ENCODE measurements around the gene GABARAPL2. TPM values are rescaled to one million over a fixed set of nuclear protein-coding genes. Genes with fewer than 3 reads are reported as not detected.
"Not testable (repeated sequence)": the region's sequence is repeated elsewhere in the genome, so short reads cannot be mapped to it uniquely, and the experiment has no call there.

The GABARAPL2 gene
- total RNA-seq, 1 donor from 2014 or later, result 69.2 TPM

DNA sequence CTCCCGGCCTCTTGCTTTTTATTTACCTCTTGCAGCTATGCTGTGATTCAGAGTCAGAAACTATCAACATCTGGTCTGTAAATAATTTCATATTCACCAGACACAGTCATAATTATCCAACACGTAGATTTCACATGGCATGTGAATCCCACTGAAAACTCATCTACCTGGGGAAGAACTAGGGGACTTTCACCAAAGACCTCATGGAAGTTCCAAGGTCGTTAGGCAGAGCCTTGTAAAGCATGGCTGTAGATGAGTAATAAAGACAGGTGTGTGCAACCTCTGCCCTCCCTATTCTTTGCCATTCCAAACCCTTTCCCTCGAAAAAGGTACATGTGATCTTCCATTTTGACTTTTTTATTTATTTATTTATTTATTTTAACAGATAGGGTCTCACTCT is 28.4 kb upstream of the GABARAPL2 start:
- Mint-ChIP-seq H3K27me3 (ENCODE audit: low read depth) (peaks cover 1% of the 10 kb centered on the region), H3K4me3 (ENCODE audit: low read depth) (no peak overlapping the region), H3K36me3 (ENCODE audit: low read depth) (no peaks in the 10 kb centered on the region), H3K9me3 (no peaks in the 10 kb centered on the region), H3K27ac (no peak overlapping the region), H3K4me1 (ENCODE audit: low read depth) (peaks cover 2% of the 10 kb centered on the region)
- intact Hi-C loops (cut with micrococcal nuclease), result no loop called here
- no peak for DNase-seq (ENCODE audit: low spot score)

DNA sequence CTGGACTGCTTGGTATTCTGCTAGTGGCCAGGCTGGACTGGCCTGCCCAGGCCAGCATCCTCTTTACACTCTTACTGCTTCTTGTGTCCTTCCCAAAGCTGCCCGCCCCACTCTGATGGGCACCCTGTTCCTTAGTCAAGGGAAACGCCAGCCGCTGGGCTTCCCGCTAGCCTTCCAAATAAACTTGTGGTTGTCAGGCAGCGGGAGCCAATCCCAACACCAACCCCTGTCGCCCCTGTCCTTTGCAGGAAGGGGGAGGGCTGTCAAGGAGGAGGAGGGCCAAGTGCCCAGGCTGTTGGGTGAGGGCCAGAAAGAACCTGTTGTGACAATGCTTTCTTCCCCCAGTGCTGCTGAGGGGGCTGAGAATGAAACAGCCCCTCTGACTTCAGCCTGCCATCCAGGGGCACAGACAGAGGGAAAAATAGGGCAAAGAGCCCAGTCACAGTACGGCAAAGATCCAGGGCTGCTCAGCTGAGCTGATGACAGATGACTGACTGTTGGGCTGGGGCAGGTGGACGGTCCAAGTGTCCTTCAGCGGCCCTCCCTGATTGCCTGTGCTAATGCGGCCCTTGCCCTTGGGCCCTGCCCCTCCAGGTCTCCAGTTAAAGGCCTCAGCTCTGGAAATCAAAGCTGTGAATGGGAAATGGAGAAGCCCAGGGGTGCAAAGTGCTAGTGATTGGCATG is 27.2 kb upstream of the GABARAPL2 start:
- H3K36me3 Mint-ChIP-seq (ENCODE audit: low read depth); H3K9me3 Mint-ChIP-seq; H3K4me3 Mint-ChIP-seq (ENCODE audit: low read depth); H3K4me1 Mint-ChIP-seq (ENCODE audit: low read depth); H3K27ac Mint-ChIP-seq; intact Hi-C loops (cut with micrococcal nuclease); H3K27me3 Mint-ChIP-seq (ENCODE audit: low read depth); DNase-seq (ENCODE audit: low spot score): not testable (repeated sequence)

DNA sequence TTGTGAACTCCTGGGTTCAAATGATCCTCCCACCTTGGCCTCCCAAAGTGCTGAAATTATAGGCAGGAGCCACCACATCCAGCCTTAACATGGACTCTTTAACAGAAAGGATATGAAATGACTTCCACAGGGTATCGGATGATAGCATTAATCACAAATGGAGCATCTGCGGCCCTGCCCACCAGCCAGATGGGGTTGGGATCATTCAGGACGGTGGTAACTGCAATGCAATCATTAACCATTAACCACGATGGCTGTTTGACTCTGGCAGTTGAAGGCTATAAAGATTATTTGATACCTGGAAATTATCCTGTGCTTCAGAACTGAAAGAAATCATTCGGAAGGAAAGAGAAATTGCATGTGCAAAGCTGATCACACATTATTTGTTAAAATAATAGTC is 24.9 kb upstream of the GABARAPL2 start:
- peaks cover 1% of the 10 kb centered on the region for H3K27me3 Mint-ChIP-seq (ENCODE audit: low read depth)
- DNase-seq (ENCODE audit: low spot score), result no peak
- H3K9me3 Mint-ChIP-seq, result no peaks in the 10 kb centered on the region
- H3K4me3 Mint-ChIP-seq (ENCODE audit: low read depth), result no peak overlapping the region
- H3K4me1 Mint-ChIP-seq (ENCODE audit: low read depth), result peaks cover 2% of the 10 kb centered on the region
- intact Hi-C loops (cut with micrococcal nuclease), result no loop called here
- no peaks in the 10 kb centered on the region for H3K36me3 Mint-ChIP-seq (ENCODE audit: low read depth)
- no peak overlapping the region for H3K27ac Mint-ChIP-seq

DNA sequence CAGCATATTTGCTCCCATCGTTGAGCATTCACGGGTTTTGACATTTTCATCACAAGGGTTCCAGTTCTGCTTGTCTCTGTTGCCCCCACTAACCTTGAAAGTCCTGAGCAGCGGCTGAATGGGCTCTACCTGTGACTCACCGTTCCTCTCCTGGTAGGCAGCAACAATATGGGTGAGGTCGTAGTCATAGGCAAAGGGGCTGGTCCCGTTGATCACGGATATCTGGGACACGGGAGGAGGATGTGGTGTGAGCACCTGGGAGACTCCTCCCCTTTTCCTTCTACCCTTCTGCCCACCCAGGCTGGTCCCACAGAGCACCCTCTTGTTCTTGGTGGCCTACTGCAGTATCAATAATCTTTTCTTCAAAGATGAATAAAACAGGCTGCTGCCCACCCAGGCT is 23.7 kb upstream of the GABARAPL2 start:
- H3K36me3 Mint-ChIP-seq (ENCODE audit: low read depth); DNase-seq (ENCODE audit: low spot score); H3K27me3 Mint-ChIP-seq (ENCODE audit: low read depth); H3K4me3 Mint-ChIP-seq (ENCODE audit: low read depth); H3K4me1 Mint-ChIP-seq (ENCODE audit: low read depth); H3K9me3 Mint-ChIP-seq; H3K27ac Mint-ChIP-seq; intact Hi-C loops (cut with micrococcal nuclease): not testable (repeated sequence)

DNA sequence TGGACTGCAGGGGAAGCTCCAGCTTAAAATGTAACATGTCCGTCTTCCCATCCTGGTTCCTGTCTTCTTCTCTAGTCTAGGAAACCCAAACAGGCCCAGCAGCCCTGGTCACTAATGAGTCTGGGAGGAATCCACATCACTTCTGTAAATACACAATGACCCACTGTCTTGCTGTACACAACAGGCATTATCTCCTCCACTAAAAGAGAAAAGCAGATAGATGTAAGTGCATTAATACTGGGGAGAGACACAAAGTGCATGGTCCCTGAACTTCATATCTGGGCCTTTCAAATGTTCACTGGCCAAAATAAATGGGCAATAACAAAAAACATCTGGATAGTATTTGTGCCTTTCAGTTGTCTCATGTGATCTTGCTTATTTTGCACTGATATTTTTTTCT is 20.3 kb upstream of the GABARAPL2 start:
- DNase-seq (ENCODE audit: low spot score); H3K36me3 Mint-ChIP-seq (ENCODE audit: low read depth); intact Hi-C loops (cut with micrococcal nuclease); H3K4me1 Mint-ChIP-seq (ENCODE audit: low read depth); H3K27ac Mint-ChIP-seq; H3K4me3 Mint-ChIP-seq (ENCODE audit: low read depth); H3K9me3 Mint-ChIP-seq; H3K27me3 Mint-ChIP-seq (ENCODE audit: low read depth): not testable (repeated sequence)

DNA sequence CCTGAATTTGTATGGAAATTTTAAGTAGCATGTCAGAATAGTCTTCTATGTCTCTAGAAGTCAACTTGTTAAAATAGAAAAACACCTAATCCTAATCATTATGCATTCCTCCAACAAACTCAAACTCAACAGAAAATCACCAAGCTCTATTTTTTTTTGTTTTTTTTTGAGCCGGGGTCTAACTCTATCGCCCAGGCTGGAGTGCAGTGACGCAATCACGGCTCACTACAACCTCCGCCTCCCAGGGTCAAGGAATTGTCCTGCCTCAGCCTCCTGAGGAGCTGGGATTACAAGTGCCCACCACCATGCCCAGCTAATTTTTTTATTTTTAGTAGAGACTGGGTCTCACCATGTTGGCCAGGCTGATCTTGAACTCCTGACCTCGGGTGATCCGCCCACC is 19.9 kb upstream of the GABARAPL2 start:
- peaks cover 5% of the 10 kb centered on the region for H3K27me3 Mint-ChIP-seq (ENCODE audit: low read depth)
- no peaks in the 10 kb centered on the region for H3K9me3 Mint-ChIP-seq
- no peaks in the 10 kb centered on the region for H3K4me1 Mint-ChIP-seq (ENCODE audit: low read depth)
- H3K4me3 Mint-ChIP-seq (ENCODE audit: low read depth), result no peak overlapping the region
- no peak for DNase-seq (ENCODE audit: low spot score)
- H3K36me3 Mint-ChIP-seq (ENCODE audit: low read depth), result no peaks in the 10 kb centered on the region
- intact Hi-C loops (cut with micrococcal nuclease), result no loop called here
- H3K27ac Mint-ChIP-seq, result no peak overlapping the region

DNA sequence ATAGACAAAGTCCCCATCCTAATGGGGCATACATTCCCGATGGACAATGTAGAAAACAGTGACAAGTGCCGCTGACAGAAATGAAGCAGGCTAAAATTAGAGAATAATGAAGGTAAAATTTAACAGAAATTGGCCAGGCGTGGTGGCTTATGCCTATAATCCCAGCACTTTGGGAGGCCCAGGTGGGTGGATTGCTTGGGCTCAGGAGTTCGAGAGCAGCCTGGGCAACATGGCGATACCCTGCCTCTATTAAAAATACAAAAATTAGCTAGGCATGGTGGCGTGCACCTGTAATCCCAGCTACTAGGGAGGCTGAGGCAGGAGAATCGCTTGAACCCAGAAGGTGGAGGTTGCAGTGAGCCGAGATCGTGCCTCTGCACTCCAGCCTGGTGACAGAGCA is 17.7 kb upstream of the GABARAPL2 start:
- H3K4me1 Mint-ChIP-seq (ENCODE audit: low read depth); H3K27ac Mint-ChIP-seq; intact Hi-C loops (cut with micrococcal nuclease); H3K4me3 Mint-ChIP-seq (ENCODE audit: low read depth); DNase-seq (ENCODE audit: low spot score); H3K36me3 Mint-ChIP-seq (ENCODE audit: low read depth); H3K9me3 Mint-ChIP-seq: not testable (repeated sequence)
- peaks cover 12% of the 10 kb centered on the region for H3K27me3 Mint-ChIP-seq (ENCODE audit: low read depth)

DNA sequence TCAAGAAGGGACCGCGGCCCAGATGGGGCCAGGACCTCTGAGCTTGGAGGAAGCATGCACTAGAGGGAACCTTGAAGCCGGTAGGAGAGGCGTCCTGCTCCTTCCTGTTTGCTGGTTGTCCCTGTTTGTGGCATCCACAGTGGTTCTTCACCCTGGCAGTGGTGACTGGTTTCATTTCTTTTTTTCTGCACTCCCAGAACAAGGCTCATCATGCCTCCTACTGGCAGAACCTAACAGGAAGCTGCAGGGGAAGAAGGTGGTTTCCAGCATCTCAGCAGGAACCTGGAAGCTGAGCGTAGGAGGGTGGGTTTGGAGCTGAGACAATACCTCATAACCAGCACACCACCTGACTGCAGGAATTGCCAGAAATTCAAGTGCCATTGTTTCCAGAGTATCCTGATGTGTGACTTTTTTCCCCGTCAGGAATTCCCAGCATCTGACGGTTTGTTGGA is 15.9 kb upstream of the GABARAPL2 start:
- Mint-ChIP-seq H3K36me3 (ENCODE audit: low read depth) (no peaks in the 10 kb centered on the region), H3K4me1 (ENCODE audit: low read depth) (peaks cover 4% of the 10 kb centered on the region), H3K27me3 (ENCODE audit: low read depth) (peaks cover 22% of the 10 kb centered on the region), H3K4me3 (ENCODE audit: low read depth) (no peak overlapping the region), H3K9me3 (no peaks in the 10 kb centered on the region), H3K27ac (no peak overlapping the region)
- DNase-seq (ENCODE audit: low spot score), result peak; percentile 18
- intact Hi-C loops (cut with micrococcal nuclease), result no loop called here

DNA sequence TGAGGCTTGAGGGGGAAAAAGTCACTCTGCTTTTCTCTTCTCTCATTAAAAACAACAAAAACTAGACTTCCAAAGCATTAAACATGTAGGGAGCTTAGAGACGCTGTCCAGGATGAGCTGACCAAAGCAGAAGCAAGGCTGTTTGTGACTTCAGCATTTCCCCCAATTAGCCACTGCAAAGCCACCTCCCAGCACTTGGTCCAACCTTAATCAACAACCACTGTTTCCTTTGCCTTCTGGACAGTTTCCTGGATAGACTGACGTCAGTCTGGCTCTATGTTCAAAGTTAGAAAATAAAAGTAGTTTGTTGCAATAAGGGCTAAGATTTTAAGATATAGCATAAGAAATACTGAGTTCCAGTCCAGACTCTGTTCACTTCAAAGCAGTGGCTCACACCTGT is 13.2 kb upstream of the GABARAPL2 start:
- H3K27ac Mint-ChIP-seq, result no peak overlapping the region
- peaks cover 7% of the 10 kb centered on the region for H3K4me1 Mint-ChIP-seq (ENCODE audit: low read depth)
- H3K9me3 Mint-ChIP-seq, result no peaks in the 10 kb centered on the region
- no peak for DNase-seq (ENCODE audit: low spot score)
- H3K27me3 Mint-ChIP-seq (ENCODE audit: low read depth), result peaks cover 19% of the 10 kb centered on the region
- intact Hi-C loops (cut with micrococcal nuclease), result no loop called here
- no peak overlapping the region for H3K4me3 Mint-ChIP-seq (ENCODE audit: low read depth)
- H3K36me3 Mint-ChIP-seq (ENCODE audit: low read depth), result no peaks in the 10 kb centered on the region

DNA sequence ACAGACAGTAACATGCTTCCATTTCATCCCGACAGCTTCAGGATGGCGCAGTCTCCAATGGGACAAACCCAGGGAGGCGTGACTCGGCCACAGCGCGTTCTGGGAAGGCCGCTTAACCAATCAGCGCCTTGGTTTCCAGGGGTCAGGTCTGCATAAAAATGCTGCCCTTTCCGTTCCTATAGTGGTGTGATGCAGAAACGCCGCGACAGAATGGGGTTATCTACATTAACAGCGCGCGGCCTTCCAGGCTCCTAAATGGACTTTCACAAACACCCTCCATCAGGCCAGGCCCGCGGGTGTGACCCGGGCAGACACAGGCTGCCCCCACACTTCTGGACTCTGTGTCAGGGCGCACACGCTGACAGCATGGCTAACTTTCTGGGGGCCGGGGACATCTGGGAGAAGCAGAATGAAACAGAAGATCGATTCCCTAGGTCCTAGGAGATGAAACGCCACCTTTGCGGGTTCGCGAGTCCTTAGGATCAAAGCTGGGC is 10.9 kb upstream of the GABARAPL2 start:
- Mint-ChIP-seq H3K36me3 (ENCODE audit: low read depth) (no peaks in the 10 kb centered on the region), H3K4me3 (ENCODE audit: low read depth) (peak overlapping the region; percentile 90), H3K27me3 (ENCODE audit: low read depth) (peaks cover 26% of the 10 kb centered on the region), H3K9me3 (no peaks in the 10 kb centered on the region), H3K4me1 (ENCODE audit: low read depth) (peaks cover 7% of the 10 kb centered on the region), H3K27ac (peak overlapping the region; percentile 86)
- DNase-seq (ENCODE audit: low spot score), result no peak
- intact Hi-C loops (cut with micrococcal nuclease), result no loop called here

DNA sequence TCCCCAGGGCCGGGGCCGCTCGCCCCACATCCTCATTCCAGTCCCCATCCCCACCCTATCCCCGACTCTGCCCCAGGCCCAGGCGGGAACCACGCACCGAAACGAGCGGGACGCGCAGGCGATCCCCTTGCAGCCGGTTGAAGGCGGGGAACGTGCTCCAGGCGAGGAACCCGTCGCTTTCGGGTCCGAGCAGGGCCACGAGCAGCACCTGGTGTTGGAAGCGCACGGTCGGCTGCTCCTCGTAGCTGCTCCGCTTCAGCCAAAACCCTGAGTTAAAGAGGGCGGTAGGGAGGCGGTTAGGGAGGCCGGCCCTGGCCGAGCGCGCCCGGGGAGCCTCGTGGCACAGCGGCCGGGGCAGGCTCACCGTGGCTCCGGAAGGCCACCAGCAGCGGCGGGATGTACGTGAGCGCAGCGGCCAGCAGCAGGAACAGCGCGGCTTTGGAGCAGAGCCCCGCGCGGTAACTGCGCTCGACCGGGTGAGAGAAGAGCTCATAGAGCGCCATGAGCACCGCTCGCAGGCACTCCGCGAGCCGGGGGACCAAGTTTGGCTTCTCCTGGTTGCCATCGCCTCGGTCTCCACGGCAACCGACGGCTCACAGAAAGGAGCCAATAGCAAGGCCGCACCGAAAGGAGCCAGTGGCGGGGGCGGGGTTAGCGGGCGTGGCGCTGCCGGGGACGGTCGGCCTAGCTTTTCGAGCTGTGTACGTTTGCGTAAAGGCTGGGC is 10.3 kb upstream of the GABARAPL2 start, which contains the start of gene TMEM231:
TMEM231 (minus strand) TSS at position 546 of the 724 bp plus-strand sequence; CDS start at position 503, 43 bp downstream.
- Mint-ChIP-seq H3K4me3 (ENCODE audit: low read depth) (peak within 1 kb of the TSS; percentile 90), H3K36me3 (ENCODE audit: low read depth) (no peaks in the 10 kb centered on the region), H3K4me1 (ENCODE audit: low read depth) (peaks cover 7% of the 10 kb centered on the region), H3K27me3 (ENCODE audit: low read depth) (peaks cover 26% of the 10 kb centered on the region), H3K27ac (peak within 1 kb of the TSS; percentile 86), H3K9me3 (no peaks in the 10 kb centered on the region)
- peak; percentile 94 for DNase-seq (ENCODE audit: low spot score)
- intact Hi-C loops (cut with micrococcal nuclease), result loop anchor here (1.0 to 2.0 kb wide), 3 partner anchors 10 to 67 kb away; partner anchors contain the start of genes ADAT1 and GABARAPL2

DNA sequence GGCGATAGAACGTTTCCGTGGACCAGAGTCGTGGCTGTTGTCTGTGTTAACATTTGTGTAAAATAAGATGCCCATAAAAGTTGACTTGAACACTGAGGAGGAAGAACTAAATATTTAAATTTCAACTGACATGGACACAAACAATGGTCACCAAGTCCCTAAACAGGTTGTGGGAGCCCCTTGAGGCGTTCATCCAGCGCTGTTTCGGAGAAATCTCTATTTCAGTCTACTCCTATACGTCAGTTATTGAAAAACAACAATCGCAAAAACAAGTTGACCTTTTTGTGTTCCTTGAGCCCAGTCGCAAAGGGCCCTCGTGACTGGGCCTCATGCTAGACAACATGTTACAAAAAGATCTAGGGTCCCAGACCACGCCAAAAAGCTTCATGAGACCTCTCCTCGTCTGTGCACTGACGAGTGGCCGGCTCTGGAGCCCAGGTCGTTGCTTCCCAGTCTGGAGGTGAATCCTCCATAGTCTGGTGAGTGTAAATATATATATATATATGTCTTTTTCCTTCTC is 9.7 kb upstream of the GABARAPL2 start:
- Mint-ChIP-seq H3K36me3 (ENCODE audit: low read depth) (no peaks in the 10 kb centered on the region), H3K27me3 (ENCODE audit: low read depth) (peaks cover 26% of the 10 kb centered on the region), H3K4me1 (ENCODE audit: low read depth) (peaks cover 7% of the 10 kb centered on the region), H3K4me3 (ENCODE audit: low read depth) (peak overlapping the region; percentile 90), H3K27ac (peak overlapping the region; percentile 71), H3K9me3 (no peaks in the 10 kb centered on the region)
- DNase-seq (ENCODE audit: low spot score), result no peak
- intact Hi-C loops (cut with micrococcal nuclease), result loop anchor here (1.0 to 2.0 kb wide), 3 partner anchors 10 to 67 kb away; partner anchors contain the start of genes ADAT1 and GABARAPL2
